ENCODE data around the gene ZMPSTE24.
A peak's percentile ranks its signal among the peaks of the same experiment; 100 is the strongest.
"Not testable (repeated sequence)": the region's sequence is repeated elsewhere in the genome, so short reads cannot be mapped to it uniquely, and the experiment has no call there.

ZMPSTE24 gene

GRCh38 chr1:40257688-40258444 is at the start of gene ZMPSTE24:
ZMPSTE24 (plus strand) TSS chr1:40258236; CDS start chr1:40258272, 36 bp downstream.
- DNase-seq = peak; percentile 96

- DNase-seq = no peak
Observed at GRCh38 chr1:40210511-40211204, 47.4 kb upstream of the ZMPSTE24 start.

- no peak for DNase-seq
Observed at GRCh38 chr1:40218333-40218732, 39.7 kb upstream of the ZMPSTE24 start.

DNA sequence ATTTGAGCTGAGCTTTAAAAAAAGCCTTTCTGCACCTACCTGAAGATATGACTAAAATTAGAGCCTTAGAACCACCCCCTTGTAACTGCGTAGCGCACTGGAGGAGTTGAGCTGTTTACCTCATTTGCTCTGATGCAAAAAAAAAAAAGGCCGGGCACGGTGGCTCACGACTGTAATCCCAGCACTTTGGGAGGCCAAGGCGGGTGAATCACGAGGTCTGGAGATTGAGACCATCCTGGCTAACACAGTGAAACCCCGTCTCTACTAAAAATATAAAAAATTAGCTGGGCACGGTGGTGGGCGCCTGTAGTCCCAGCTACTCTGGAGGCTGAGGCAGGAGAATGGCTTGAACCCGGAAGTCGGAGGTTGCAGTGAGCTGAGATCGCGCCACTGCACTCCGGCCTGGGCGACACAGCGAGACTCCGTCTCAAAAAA is 36.5 kb upstream of the ZMPSTE24 start:
- not testable (repeated sequence) for DNase-seq

- DNase-seq = no peak
Observed at GRCh38 chr1:40221977-40222772, 35.9 kb upstream of the ZMPSTE24 start.

DNA sequence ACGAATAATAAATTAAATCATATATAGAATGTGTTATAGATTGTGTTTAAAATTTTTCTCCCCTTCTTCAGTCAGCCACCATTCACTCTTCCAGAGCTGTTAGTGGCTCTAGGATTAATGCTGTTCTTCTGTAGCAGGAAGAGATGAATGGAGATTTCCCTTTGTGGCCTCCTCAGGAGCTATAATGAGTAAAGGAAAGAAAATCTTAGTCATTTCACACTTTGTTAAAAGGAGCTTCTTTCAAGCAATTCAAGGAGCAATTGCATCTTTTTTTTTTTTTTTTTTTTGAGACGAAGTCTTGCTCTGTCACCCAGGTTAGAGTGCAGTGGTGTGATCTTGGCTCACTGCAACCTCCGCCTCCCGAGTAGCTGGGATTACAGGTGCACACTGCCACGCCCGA is 34.0 kb upstream of the ZMPSTE24 start:
- no peak for DNase-seq

- DNase-seq = no peak
Observed at GRCh38 chr1:40226192-40226591, 31.8 kb upstream of the ZMPSTE24 start.

DNA sequence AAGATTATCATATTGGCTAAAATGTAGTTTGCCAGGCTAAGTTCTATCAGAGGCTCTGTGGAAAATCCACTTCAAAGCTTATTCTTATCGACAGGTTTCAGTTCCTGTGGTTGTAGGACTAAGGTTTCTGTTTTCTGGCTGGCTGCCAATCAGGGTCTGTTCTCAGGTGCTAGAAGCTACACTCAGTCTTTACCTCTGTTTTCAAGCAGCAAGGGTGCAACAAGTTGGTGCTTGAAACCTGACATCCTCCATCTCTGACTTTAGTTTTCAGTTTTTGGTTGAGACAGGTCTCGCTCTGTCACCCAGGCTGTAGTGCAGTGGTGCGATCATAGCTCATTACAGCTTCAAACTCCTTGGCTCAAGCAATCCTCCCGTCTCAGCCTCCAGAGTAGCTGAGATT is 25.6 kb upstream of the ZMPSTE24 start:
- peak; percentile 2 for DNase-seq

GRCh38 chr1:40239626-40240025 is 18.4 kb upstream of the ZMPSTE24 start:
- no peak for DNase-seq

- no peak for DNase-seq
Observed at GRCh38 chr1:40240390-40240789, 17.6 kb upstream of the ZMPSTE24 start.

GRCh38 chr1:40241362-40241761 is 16.7 kb upstream of the ZMPSTE24 start:
- no peak for DNase-seq

DNA sequence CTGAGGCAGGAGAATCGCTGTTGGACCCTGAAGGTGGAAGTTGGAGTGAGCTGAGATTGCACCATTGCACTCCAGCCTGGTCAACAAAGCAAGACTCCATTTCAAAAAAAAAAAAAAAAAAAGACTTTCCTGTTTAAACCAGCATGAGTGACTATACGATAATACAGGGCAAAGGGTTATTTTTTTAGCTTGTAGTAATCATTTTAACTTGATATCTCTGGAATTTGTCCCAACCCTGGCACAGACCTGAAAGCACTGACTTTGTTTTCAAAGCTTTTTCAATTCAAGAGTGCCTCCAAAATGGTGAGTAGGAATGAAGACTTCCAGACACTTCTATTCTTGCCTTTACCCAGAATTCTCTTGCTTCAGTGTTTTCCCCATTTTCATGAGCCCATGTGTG is 14.7 kb upstream of the ZMPSTE24 start:
- DNase-seq = no peak

GRCh38 chr1:40244138-40244744 is 13.8 kb upstream of the ZMPSTE24 start:
- DNase-seq = no peak

- no peak for DNase-seq
Observed at GRCh38 chr1:40245686-40246085, 12.3 kb upstream of the ZMPSTE24 start.

DNA sequence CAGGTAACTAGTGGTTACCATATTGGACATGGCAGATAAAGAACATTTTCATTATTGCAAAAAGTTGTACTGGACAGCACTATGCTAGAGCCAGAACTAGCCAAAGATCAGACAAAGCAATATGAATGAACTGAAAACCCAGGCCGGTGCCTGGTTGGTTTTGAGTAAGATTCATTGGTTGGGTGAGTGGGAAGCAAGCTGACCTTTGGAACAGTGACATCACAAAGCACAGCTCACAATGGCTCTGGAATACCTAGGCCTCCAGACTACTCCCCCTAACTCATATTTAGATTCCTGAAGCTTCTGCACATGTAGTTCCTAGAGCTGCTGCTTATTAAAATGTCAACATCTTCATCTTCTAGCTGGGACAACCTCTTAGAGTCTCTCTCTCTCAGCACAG is 10.4 kb upstream of the ZMPSTE24 start, which contains the start of gene TMCO2:
TSS of gene TMCO2 (plus strand) at position 283 of the 400 bp plus-strand sequence. CDS start at position 340, 57 bp downstream.
- no peak for DNase-seq

- DNase-seq = no peak
Observed at GRCh38 chr1:40248412-40248811, 9.6 kb upstream of the ZMPSTE24 start.

DNA sequence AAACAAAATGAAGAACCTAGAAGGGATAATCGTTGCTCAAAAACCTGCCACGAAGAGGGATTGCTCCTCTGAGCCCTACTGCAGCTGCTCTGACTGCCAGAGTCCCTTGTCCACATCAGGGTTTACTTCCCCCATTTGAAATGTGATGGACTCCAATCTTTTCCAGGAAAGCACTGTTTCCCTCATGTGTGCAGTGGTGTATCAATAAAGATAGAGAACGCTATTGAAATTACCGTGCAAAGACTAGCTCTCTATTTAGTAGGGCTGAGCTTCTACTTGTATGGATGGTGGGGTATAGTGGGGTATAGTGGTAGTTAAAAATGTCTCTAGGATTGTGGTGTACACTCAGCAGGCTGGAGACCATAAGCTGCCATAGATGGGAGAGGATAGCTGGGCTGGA is 6.6 kb upstream of the ZMPSTE24 start:
- no peak for DNase-seq

GRCh38 chr1:40252601-40253000 is 5.4 kb upstream of the ZMPSTE24 start:
- DNase-seq = no peak

DNA sequence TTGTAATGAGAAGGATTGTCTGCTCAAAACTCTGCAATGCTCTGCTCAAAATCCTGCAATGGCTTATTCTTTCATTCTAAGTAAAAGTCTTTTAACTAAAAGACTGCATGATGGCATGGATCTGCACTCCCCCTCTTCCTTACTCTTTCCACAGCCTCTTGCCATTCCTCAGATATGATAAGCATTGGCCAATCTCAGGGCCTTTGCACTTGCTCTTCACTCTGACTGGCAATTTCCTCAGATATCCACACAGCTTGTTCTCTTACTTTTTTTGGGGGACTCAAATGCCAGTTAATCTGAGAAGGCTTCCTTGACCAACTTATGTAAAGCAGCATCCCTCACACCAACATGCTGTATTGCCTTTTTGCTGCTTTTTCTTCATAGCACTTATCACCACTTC is 2.8 kb upstream of the ZMPSTE24 start:
- DNase-seq = no peak

GRCh38 chr1:40256401-40257084 is 1.5 kb upstream of the ZMPSTE24 start:
- DNase-seq = no peak

DNA sequence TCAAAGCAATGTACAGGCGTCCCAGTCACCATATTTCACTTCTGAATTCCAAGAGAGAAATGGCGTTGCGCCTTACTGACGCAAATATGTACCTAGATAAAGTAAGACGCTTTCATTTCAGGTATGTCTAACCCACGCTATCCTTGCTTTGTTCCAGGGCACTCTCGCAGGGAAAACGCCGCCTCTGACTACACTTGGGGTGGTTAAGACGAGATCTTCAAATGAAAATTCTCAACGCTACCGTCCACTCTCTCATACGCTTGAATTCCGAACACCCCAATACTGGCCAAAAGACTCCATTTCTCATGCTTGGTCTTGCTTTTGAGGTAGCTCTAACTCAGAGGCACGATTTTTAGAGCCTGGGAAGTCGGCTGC is 736 bp upstream of the ZMPSTE24 start:
- DNase-seq = no peak

- no peak for DNase-seq
Observed at GRCh38 chr1:40258445-40258769, 371 bp downstream of the ZMPSTE24 start.

- DNase-seq = no peak
Observed at GRCh38 chr1:40264354-40264781, 6.3 kb downstream of the ZMPSTE24 start.

Measured in NCI-H1105 (cell line).